PC-3 (cell line): ENCODE data around the gene MARCKS. TPM values are rescaled to one million over a fixed set of nuclear protein-coding genes. Genes with fewer than 3 reads are reported as not detected.
A peak's percentile ranks its signal among the peaks of the same experiment; 100 is the strongest.

Experiments
- ATAC-seq: fragments of 200-7000 bp; cut with Tn5 transposase; 2 replicates; pipeline ENCODE4 v1.9.1; 2020; ENCODE audit warnings: mild to moderate bottlenecking, moderate library complexity
- BruUV-seq: library from RNA; stranded (reverse); fragments of 400-500 nt; replicated peaks from 2 replicates; lab custom pipeline; 2021; lab: Mats Ljungman, UMichigan
- CTCF ChIA-PET: fragments of 300-600 bp; sonication (Branson Sonifier 250); formaldehyde crosslinking; loops from one replicate; lab custom pipeline; 2022; ENCODE audit warnings: antibody characterized with exemption; lab: Charles Lee
- POLR2A ChIA-PET: fragments of 300-600 bp; sonication (Branson Sonifier 250); formaldehyde crosslinking; loops from one replicate; lab custom pipeline; 2022; ENCODE audit warnings: antibody characterized with exemption; ENCODE audit not compliant: unreplicated experiment; lab: Charles Lee
- DNase-seq: peaks from one replicate; pipeline ENCODE4 v3.0.0-alpha.2; 2015
- H2AFZ ChIP-seq: fragments of 300-600 bp; sonication (generic); 2 replicates; pipeline ENCODE4 v1.6.0; 2016; ENCODE audit warnings: antibody characterized with exemption, low read length
- H3F3A ChIP-seq: fragments of 300-600 bp; sonication (generic); one replicate; pipeline ENCODE4 v1.6.0; 2017; ENCODE audit warnings: antibody characterized with exemption, low read length, control low read depth, mild to moderate bottlenecking; ENCODE audit not compliant: unreplicated experiment
- H3K27ac ChIP-seq: fragments of 300-600 bp; sonication (generic); 2 replicates; pipeline ENCODE4 v1.5.1; 2016; ENCODE audit warnings: mild to moderate bottlenecking, low read length
- H3K27me3 ChIP-seq: fragments of 300-600 bp; sonication (generic); 2 replicates; pipeline ENCODE4 v1.6.1; 2016; ENCODE audit warnings: low read length, mixed read lengths
- H3K36me3 ChIP-seq: fragments of 300-600 bp; sonication (generic); 2 replicates; pipeline ENCODE4 v1.6.1; 2016; ENCODE audit warnings: low read depth, mixed run types, low read length, mixed read lengths
- H3K4me1 ChIP-seq: fragments of 300-600 bp; sonication (generic); 2 replicates; pipeline ENCODE4 v1.5.1; 2016; ENCODE audit warnings: low read length; ENCODE audit not compliant: insufficient read depth
- H3K4me2 ChIP-seq: fragments of 300-600 bp; sonication (generic); 2 replicates; pipeline ENCODE4 v1.6.0; 2016; ENCODE audit warnings: low read length
- H3K4me3 ChIP-seq: fragments of 300-600 bp; sonication (generic); 2 replicates; pipeline ENCODE4 v1.5.1; 2016; ENCODE audit warnings: mild to moderate bottlenecking, low read length, mixed read lengths
- H3K79me2 ChIP-seq: fragments of 300-600 bp; sonication (generic); 2 replicates; pipeline ENCODE4 v1.6.1; 2017; ENCODE audit warnings: low read length, mixed read lengths
- H3K9ac ChIP-seq: fragments of 300-600 bp; sonication (generic); 2 replicates; pipeline ENCODE4 v1.6.0; 2016; ENCODE audit warnings: mild to moderate bottlenecking, low read length
- H3K9me2 ChIP-seq: fragments of 300-600 bp; sonication (generic); replicated peaks from 2 replicates; pipeline ENCODE4 v1.6.1; 2016; ENCODE audit warnings: mixed run types, low read length, mixed read lengths
- H3K9me3 ChIP-seq: fragments of 300-600 bp; sonication (generic); 2 replicates; pipeline ENCODE4 v1.6.1; 2016; ENCODE audit warnings: low read length, mixed read lengths
- H4K20me1 ChIP-seq: fragments of 300-600 bp; sonication (generic); 2 replicates; pipeline ENCODE4 v1.6.1; 2016; ENCODE audit warnings: low read length, mixed read lengths
- CTCF ChIP-seq: fragments of 300-600 bp; sonication (generic); conservative IDR thresholded peaks from 2 replicates; pipeline ENCODE4 v1.5.1; 2017; ENCODE audit warnings: antibody characterized with exemption, low read depth, mild to moderate bottlenecking, low read length
- EZH2 ChIP-seq: fragments of 300-600 bp; sonication (generic); IDR thresholded peaks from one replicate; pipeline ENCODE4 v1.6.1; 2017; ENCODE audit warnings: antibody characterized with exemption, mild to moderate bottlenecking, low read length; ENCODE audit not compliant: unreplicated experiment
- EZH2phosphoT487 ChIP-seq: fragments of 300-600 bp; sonication (generic); IDR thresholded peaks from 2 replicates; pipeline ENCODE4 v1.6.1; 2018; ENCODE audit warnings: mild to moderate bottlenecking, antibody characterized with exemption, low read length, borderline replicate concordance
- intact Hi-C: fragments of 100-400 bp; cut with micrococcal nuclease; formaldehyde crosslinking; loops from 2 replicates; pipeline ENCODE4 v1.9.0; 2023
- total RNA-seq: library from RNA; depleted of rRNA; stranded (reverse); fragments of >200 nt; gene quantifications from 2 replicates; pipeline ENCODE4 v1.2.3, GENCODE V29; 2014

The MARCKS gene
- total RNA-seq, 1 experiment from 2014 or later = 51.5 TPM

DNA sequence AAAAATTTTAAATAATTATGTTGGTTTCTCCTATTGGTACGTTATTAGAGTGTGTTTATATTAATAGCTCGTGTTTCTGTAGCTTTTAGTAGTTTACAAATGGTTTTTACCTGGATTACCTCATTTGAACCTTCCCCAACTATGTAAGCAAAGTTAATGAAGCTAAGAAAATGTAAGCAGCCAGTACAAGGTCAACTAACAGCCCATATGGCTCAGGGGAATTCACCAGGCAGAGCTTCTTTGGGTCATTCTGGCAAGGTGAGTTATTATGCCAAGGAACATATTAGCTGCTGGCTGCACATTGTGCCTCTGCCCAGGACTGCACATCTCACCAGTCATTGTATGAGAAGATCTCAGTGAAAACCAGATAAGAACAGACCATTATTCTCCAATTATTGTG, 27.0 kb upstream of the MARCKS start:
- Histone ChIP-seq H3K4me3 (no peak overlapping the region), H3K4me2 (no peak overlapping the region), H3K9me3 (no peaks in the 10 kb centered on the region), H3K79me2 (no peaks in the 10 kb centered on the region), H3K4me1 (0 out of 2 replicates have a peak, but pooled peaks cover 2% of the 10 kb centered on the region), H3K9ac (no peak overlapping the region), H3K27me3 (no peaks in the 10 kb centered on the region), H4K20me1 (no peaks in the 10 kb centered on the region), H3K36me3 (no peaks in the 10 kb centered on the region), H3F3A (no peaks in the 10 kb centered on the region), H2AFZ (no peak overlapping the region), H3K27ac (no peak overlapping the region), H3K9me2 (no peaks in the 10 kb centered on the region)
- ATAC-seq (no peak), DNase-seq (no peak)
- POLR2A ChIA-PET = no interaction called here
- no TSS peak for BruUV-seq
- CTCF ChIA-PET = no interaction called here
- intact Hi-C loops = no loop called here
- TF ChIP-seq EZH2 (no peak), EZH2phosphoT487 (no peak), CTCF (no peak)

- no peak overlapping the region for H3K9ac ChIP-seq
- no peak overlapping the region for H3K4me2 ChIP-seq
- H3K4me3 ChIP-seq = no peak overlapping the region
- DNase-seq (peak; percentile 32), ATAC-seq (no peak)
- no peaks in the 10 kb centered on the region for H3F3A ChIP-seq
- H3K9me3 ChIP-seq = no peaks in the 10 kb centered on the region
- intact Hi-C loops = no loop called here
- H3K9me2 ChIP-seq = no peaks in the 10 kb centered on the region
- no peak overlapping the region for H3K27ac ChIP-seq
- H3K36me3 ChIP-seq = no peaks in the 10 kb centered on the region
- TF ChIP-seq CTCF = no peak
- no peak for TF ChIP-seq EZH2
- no peak for TF ChIP-seq EZH2phosphoT487
- 0 out of 2 replicates have a peak, but pooled peaks cover 2% of the 10 kb centered on the region for H3K4me1 ChIP-seq
- BruUV-seq = no TSS peak
- POLR2A ChIA-PET = no interaction called here
- no peaks in the 10 kb centered on the region for H3K27me3 ChIP-seq
- no peaks in the 10 kb centered on the region for H4K20me1 ChIP-seq
- CTCF ChIA-PET = no interaction called here
- no peaks in the 10 kb centered on the region for H3K79me2 ChIP-seq
- H2AFZ ChIP-seq = no peak overlapping the region
Observed at GRCh38 chr6:113833537-113833936, 23.6 kb upstream of the MARCKS start.

DNA sequence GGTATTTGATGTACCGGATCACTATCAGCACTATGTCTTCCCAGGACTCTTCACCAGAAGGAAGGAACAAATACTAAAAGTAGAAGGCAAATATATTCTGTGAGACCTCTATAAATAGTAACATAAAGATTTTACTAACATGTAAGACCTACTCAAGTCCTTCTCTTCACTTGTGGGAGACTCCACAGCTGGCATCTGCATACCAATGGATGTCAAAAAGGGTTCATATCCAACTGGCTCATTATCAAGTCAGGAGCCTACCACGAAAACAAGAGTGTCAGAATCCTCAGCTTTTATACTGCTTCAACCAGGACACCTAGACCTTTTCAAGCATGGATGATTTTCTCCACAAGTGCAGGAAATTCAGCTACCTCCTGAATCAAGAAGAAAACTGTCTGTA, 20.0 kb upstream of the MARCKS start:
- no peak for TF ChIP-seq EZH2phosphoT487
- TF ChIP-seq CTCF = no peak
- TF ChIP-seq EZH2 = no peak
- Histone ChIP-seq H3K9me2 (no peaks in the 10 kb centered on the region), H3K4me2 (no peak overlapping the region), H3K9ac (no peak overlapping the region), H3F3A (no peaks in the 10 kb centered on the region), H3K4me3 (no peak overlapping the region), H4K20me1 (no peaks in the 10 kb centered on the region), H2AFZ (no peak overlapping the region), H3K27me3 (no peaks in the 10 kb centered on the region), H3K4me1 (0 out of 2 replicates have a peak, but pooled peaks cover 2% of the 10 kb centered on the region), H3K27ac (no peak overlapping the region), H3K79me2 (no peaks in the 10 kb centered on the region), H3K9me3 (no peaks in the 10 kb centered on the region), H3K36me3 (no peaks in the 10 kb centered on the region)
- ChIA-PET CTCF (no interaction called here), POLR2A (no interaction called here)
- DNase-seq = no peak
- no peak for ATAC-seq
- intact Hi-C loops = no loop called here
- no TSS peak for BruUV-seq
